Measurements from ENCODE around the gene PIP4K2C.

GRCh38 chr12:57606821-57607220, 15.8 kb downstream of the PIP4K2C start:
- TF ChIP-seq CTCF (IDR thresholded peaks at IDR 0.05) (no peak), POLR2AphosphoS5 (IDR thresholded peaks at IDR 0.05) (no peak), POLR2A (IDR thresholded peaks at IDR 0.05) (no peak), EP300 (IDR thresholded peaks at IDR 0.05; ENCODE audit: low read depth) (no peak)
